Heart left ventricle (tissue), 13 donors: Measurements from ENCODE around the gene FAM3B.

Experiments used
- POLR2A ChIP-seq, 2 donors: fragments of 450-650 bp; IDR thresholded peaks; one replicate each; pipeline ENCODE4 v1.6.1; 2017; ENCODE audit warnings: antibody characterized with exemption in 2 of 2, mild to moderate bottlenecking in 2 of 2, moderate library complexity in 2 of 2
- TF ChIP-seq, protein P1 (sequence below), 12 donors: fragments of 200-600 bp; sonication (generic) in 4 of 12; IDR thresholded peaks; one replicate each; pipeline versions ENCODE4 v1.5.0 to v1.8.0; 2018 to 2022; ENCODE audit warnings: antibody characterized with exemption in 12 of 12, mild to moderate bottlenecking in 5 of 12
- donor health status: ischemic (EF 13 %, LVEDD 7.1; RV severe dilation, severe dysfunction).
- donor health status: DM: no; HTN: yes; CAD: no.
- donor health status: DM: no; HTN: no; CAD: no.
- donor health status: ischemic (EF 25% LVEDD 6.9; RV normal size, moderate dysfunction).
- donor health status: ischemic (EF 25% LVEDD 5.7; RV mildly dilated, moderate dysfunction).
- donor health status: ischemic (EF 35%, LVEDD 5.7; RV mildly dilated, moderate dysfunction).
- donor health status: nonischemic (EF 11% LVEDD 7.7; RV severe dilation, severe dysfunction).
- donor health status: DM: yes; HTN: yes; CAD: no.
- donor health status: PGD.
- donor health status: ischemic (EF 29% LVEDD 5.4; RV normal size, mild dysfunction).
- donor health status: nonischemic (EF 23%, LVEDD 6.1; RV moderate dilation, normal function).

- TF ChIP-seq, protein P1, sequence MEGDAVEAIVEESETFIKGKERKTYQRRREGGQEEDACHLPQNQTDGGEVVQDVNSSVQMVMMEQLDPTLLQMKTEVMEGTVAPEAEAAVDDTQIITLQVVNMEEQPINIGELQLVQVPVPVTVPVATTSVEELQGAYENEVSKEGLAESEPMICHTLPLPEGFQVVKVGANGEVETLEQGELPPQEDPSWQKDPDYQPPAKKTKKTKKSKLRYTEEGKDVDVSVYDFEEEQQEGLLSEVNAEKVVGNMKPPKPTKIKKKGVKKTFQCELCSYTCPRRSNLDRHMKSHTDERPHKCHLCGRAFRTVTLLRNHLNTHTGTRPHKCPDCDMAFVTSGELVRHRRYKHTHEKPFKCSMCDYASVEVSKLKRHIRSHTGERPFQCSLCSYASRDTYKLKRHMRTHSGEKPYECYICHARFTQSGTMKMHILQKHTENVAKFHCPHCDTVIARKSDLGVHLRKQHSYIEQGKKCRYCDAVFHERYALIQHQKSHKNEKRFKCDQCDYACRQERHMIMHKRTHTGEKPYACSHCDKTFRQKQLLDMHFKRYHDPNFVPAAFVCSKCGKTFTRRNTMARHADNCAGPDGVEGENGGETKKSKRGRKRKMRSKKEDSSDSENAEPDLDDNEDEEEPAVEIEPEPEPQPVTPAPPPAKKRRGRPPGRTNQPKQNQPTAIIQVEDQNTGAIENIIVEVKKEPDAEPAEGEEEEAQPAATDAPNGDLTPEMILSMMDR (IDR thresholded peaks at IDR 0.05) = no peak
- no peak for TF ChIP-seq POLR2A (IDR thresholded peaks at IDR 0.05)
Observed at GRCh38 chr21:41359286-41359685, 42.7 kb downstream of the FAM3B start.
